Measurements from ENCODE around the gene SBNO2. TPM values are rescaled to one million over a fixed set of nuclear protein-coding genes. Genes with fewer than 3 reads are reported as not detected.

Gene SBNO2
- total RNA-seq, 1 donor from 2014 or later = 63.2 TPM

DNA sequence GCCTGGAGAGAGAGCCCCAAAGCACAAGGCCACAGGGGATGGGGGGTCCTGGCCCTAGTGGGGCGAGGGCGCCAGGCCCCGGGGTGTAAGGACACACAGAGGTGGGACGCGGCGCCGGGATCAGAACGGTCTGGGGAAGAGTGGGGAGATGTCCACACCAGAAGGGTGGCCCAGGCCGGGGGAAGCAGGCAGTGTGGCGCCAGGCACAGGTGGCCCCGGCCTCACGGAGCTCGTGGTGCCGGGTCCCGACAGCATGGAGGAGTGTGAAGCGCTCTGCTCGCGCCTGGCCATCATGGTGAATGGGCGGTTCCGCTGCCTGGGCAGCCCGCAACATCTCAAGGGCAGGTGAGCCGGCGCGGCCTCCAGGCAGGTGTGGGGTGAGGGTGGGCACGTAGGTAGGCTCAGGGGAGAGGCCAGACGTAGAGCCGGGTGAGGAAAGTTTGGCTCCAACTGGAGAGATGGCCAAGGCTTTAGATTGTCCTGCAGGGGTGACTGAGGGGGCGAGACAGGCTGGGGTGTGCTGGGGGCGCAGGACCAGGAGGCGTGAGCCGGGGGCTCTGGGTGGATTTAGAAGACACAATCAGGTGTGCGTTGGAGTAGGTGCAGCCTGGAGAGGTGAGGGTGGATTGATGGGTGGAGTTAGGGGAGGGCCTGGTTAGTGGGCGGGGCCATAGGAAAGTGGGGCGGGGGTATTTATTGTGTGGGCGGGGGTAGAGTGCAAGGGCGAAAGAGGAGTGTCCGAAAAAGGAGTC, 110.0 kb downstream of the SBNO2 start:
- intact Hi-C loops (cut with micrococcal nuclease) = no loop called here

DNA sequence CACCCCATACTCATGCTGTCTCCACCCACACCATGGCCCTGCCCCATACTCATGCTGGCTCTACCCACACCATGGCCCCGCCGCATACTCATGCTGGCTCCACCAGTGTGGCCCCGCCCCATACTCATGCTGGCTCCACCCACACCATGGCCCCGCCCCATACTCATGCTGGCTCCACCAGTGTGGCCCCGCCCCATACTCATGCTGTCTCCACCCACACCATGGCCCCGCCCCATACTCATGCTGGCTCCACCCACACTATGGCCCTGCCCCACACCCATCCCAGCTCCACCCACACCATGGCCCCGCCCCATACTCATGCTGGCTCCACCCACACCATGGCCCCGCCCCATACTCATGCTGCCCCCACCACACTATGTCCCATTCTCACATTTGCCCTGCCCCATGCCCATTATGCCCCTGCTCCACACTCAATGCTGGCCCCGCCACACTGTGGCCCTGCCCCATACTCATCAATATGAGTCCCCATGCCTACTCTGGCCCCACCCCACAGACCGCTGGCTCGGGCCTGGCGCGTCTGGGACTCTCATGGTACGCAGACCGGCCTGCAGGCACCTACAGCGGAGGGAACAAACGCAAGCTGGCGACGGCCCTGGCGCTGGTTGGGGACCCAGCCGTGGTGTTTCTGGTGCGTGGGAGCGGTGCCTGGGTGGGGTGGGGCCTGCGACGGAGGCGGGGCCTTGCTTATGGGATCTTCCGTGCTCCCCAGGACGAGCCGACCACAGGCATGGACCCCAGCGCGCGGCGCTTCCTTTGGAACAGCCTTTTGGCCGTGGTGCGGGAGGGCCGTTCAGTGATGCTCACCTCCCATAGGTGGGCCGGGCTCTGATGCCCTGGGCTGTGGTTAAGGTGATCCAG, 110.8 kb downstream of the SBNO2 start:
- intact Hi-C loops (cut with micrococcal nuclease) = no loop called here

DNA sequence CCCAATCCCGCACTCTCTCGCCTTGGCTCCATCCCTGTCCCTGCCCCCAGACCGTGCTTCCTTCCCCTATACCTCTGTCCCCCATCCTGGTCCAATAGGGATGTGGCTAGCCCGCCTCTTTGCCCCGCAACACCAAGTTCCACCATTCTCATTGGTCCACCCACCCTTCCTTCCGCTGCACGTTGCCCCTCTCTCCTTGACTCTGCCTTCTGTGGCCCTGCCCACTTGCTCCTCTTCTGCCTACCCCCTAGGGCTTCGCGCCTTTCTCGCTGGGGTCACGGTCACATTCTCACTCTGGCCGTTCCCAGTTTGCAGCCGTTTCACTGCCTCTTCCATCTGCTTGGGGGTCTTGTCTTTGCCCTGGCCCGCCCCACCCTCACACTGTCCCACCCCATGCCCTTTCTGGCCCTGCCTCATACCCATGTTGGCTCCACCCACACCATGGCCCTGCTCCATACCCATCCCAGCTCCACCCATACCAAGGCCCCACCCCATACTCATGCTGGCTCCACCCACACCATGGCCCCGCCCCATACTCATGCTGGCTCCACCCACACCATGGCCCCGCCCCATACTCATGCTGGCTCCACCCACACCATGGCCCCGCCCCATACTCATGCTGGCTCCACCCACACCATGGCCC, 111.6 kb downstream of the SBNO2 start:
- intact Hi-C loops (cut with micrococcal nuclease) = no loop called here

DNA sequence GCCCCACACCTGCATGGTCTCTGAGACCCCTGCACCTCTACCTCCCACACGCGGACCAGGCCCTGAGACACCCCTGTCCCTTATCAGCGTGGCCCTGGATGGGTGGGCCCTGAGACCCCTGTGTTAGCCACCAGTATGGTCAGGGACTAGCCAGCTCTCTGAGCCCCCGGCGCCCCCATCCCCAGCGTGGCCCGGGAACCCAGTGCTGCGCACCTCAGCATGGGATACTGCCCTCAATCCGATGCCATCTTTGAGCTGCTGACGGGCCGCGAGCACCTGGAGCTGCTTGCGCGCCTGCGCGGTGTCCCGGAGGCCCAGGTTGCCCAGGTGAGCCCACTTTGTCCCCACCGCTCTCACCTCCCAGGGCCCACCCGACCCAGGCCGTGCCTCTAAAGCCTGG, 112.1 kb downstream of the SBNO2 start:
- intact Hi-C loops (cut with micrococcal nuclease) = no loop called here

DNA sequence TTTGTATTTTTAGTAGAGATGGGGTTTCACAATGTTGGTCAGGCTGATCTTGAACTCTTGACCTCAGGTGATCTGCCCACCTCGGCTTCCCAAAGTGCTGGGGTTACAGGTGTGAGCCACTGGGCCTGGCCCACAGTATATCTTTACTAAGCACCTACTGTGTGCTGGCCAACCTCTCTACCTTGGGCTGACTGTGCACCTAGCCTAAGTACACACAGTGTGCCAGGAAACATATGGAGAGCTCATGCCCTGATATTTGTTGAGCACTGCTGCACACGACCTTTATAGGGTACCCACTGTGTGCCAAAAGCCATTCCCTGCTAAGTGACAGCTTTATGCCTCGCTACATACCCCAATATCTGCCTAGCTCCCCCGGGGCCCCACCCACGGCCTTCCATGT, 113.4 kb downstream of the SBNO2 start:
- intact Hi-C loops (cut with micrococcal nuclease) = no loop called here

DNA sequence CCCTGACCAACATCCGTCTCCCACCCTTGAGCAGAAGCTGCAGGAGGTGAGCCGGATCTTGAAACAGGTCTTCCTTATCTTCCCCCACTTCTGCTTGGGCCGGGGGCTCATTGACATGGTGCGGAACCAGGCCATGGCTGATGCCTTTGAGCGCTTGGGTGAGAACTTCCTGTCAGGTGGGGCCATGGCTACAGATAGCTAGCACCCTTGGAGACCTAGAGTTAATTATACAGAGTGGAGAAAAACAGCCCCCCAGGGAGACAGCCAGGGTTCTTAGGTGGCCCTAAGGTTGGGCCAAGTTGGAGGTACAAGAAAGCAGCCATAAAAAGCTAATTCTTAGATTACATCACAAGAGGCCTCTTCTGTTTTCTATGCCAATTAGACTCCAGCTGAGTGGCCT, 116.0 kb downstream of the SBNO2 start:
- intact Hi-C loops (cut with micrococcal nuclease) = no loop called here

Other genes with a start within 250 kb of the SBNO2 start
- gene ARID3A, start 248.2 kb downstream of the SBNO2 start, total RNA-seq = 22.8 and 26.8 TPM in 2 replicates
- gene WDR18, start 189.9 kb downstream of the SBNO2 start, total RNA-seq = 57.2 and 61.8 TPM in 2 replicates
- not detected in 2 replicates for gene GRIN3B, start 173.8 kb downstream of the SBNO2 start, total RNA-seq
- 154 TPM in 2 replicates for gene TMEM259, start 153.1 kb downstream of the SBNO2 start, total RNA-seq
- not detected in 2 replicates for gene RNU6-2, start 152.7 kb downstream of the SBNO2 start, total RNA-seq
- gene CNN2, start 147.7 kb downstream of the SBNO2 start, total RNA-seq = 546 and 561 TPM in 2 replicates
- 44.1 and 44.3 TPM in 2 replicates for gene ABCA7, start 134.2 kb downstream of the SBNO2 start, total RNA-seq
- 402 and 407 TPM in 2 replicates for gene ARHGAP45, start 107.1 kb downstream of the SBNO2 start, total RNA-seq
- gene POLR2E, start 78.9 kb downstream of the SBNO2 start, total RNA-seq = 169 and 178 TPM in 2 replicates
- 115 TPM in 2 replicates for gene GPX4, start 70.3 kb downstream of the SBNO2 start, total RNA-seq
- gene STK11, start 31.5 kb upstream of the SBNO2 start, total RNA-seq = 61.2 and 61.8 TPM in 2 replicates
- 0.16 and 0.32 TPM in 2 replicates for gene CBARP, start 63.7 kb upstream of the SBNO2 start, total RNA-seq
- 181 and 213 TPM in 2 replicates for gene ATP5F1D, start 67.5 kb upstream of the SBNO2 start, total RNA-seq
- gene MIDN, start 74.3 kb upstream of the SBNO2 start, total RNA-seq = 64.2 and 66.0 TPM in 2 replicates
- gene CIRBP, start 95.1 kb upstream of the SBNO2 start, total RNA-seq = 195 and 200 TPM in 2 replicates
- gene FAM174C, start 101.3 kb upstream of the SBNO2 start, total RNA-seq = 57.5 and 57.8 TPM in 2 replicates
- not detected in 2 replicates for gene EFNA2, start 111.6 kb upstream of the SBNO2 start, total RNA-seq
- gene NDUFS7, start 209.6 kb upstream of the SBNO2 start, total RNA-seq = 92.2 and 97.5 TPM in 2 replicates
- 30.9 TPM in 2 replicates for gene GAMT, start 227.3 kb upstream of the SBNO2 start, total RNA-seq
- 239 and 250 TPM in 2 replicates for gene DAZAP1, start 233.3 kb upstream of the SBNO2 start, total RNA-seq

All from T-helper 2 cell treated with Interferon-gamma antibody and Interleukin-4, amounts not matched to agents 100 ng/mL and 5 ng/mL, for 36 hours (primary cell).